Activated naive CD4-positive, alpha-beta T cell treated with Interleukin-2 at 50 U/mL for 16 hours (primary cell): Measurements from ENCODE around the gene PIGQ.

Experiments used
- DNase-seq: peaks from one replicate; pipeline ENCODE4 v3.0.0-alpha.2; 2020

PIGQ gene

DNA sequence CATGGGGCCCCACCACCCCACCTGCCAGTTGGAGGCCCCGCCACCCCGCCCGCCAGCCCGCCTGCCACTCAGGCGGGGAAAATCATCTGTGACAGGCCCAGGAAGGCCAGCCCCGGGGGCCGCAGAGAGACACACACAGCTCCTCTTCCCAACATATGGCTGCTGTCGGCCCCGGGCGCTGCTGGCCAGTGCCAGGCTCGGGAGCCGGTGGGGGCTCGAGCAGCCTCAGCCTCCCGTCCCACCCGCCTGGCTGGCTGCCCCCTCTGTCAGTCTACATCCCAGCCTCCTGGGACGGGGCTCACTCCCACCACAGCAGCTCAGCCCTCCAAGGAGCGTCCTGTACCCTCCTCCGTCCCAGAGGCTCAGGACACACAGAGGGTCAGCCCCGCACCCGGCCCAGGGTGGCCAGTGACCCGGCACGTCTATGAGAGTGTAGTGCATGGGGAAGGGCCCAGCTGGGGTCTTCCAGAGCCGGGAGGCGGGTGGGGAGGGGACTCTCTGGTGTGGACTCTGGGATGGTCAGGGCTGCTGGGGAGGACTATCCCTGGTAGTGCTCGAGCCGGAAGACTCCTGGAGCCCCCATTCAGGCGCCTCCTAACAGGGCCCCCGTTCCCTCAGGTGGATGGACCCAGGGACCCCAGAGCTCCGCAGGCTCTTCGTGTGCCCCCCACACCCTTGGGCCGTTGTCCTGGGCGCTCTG is 13.1 kb upstream of the PIGQ start:
- no peak for DNase-seq

DNA sequence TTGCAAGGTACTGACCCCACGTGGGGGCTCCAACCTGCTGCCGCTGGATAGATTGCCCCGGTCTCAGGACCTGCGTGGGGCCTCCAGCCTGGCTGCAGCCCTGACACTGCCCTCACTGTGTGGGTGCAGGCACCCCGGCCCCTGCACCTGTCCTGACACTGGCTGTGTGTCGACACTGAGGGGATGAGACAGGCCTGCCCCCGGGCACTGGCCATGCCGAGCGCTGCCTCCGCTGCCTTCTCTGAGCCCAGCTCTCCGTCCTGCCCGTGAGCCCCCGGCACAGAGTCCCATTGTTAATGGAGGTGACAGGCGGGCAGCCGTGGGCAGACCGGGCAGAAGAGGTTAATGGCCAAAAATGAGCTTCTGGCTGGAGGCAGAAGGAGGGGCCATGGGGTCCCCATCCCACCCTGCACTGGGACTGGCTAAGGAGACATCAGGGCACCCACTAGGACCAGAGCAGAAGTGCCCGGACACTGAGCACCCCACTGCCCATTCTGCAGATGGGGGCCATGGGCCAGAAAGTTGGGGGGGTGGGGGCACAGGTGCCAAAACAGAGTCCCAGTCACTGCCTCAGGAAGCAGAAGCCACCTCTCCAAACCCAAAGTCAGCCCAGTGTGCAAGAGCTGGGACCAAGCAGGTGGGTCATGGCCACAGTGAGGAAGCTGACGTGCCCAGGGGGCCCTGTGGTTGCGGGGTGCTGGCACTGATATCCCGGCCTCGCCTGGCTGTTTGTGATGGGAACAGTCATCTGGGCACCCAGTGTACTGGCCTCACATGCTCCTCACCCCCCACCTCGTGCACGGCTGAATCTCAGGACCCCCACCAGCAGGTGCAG is 12.1 kb upstream of the PIGQ start:
- DNase-seq: no peak

DNA sequence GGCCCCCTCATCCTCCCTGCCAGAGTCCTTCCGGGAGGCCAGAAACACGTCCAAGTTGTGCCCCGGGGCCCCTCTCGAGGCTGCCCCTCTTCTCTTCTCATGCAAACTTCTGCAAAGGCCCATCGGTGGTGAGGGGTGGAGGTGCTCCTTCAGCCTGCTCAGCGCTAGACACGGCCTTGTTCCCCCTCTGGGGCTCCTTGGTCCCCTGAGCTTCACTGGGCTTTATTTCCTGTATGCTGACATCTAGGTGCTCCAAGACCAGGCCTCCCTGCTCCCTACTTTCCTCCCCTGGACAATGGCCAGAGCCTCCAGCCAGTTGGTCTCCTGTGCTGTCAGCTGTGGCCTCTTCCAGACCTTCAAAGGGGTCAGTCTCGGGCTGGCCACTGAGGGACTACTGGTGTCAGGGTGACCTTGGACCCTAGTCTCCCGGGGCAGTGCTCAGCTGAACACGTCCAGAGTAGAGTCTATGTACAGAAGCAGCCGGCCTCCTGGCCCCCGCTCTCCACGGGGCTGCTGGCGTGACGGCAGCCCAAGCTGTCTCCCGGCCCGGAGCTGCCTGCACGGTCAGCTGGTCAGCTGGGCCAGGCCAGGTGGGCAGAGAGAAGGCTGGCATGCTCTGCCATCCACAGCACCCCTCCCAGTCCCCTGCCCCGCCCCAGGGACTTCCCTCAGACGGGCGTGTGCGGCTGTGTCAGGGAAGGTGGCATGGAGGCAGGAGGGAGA is 11.3 kb upstream of the PIGQ start:
- no peak for DNase-seq

DNA sequence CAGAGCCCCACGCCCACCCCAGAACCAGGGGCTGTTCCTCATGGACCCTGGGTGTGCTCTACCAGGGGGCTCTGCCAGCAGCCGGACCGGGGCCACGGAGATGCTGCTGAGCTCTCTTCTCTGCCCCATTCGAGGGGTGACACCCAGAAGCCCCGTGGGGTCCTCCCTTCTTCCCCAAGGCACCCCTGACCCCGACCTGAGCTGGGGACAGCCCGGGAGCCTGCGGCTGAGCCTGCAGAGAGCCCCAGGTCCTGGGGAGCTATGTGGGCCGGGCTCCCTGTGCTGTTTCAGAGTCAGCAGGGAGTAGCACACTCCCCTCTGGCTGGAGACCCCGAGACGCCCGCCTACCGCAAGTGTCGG is 10.8 kb upstream of the PIGQ start:
- DNase-seq: no peak

DNA sequence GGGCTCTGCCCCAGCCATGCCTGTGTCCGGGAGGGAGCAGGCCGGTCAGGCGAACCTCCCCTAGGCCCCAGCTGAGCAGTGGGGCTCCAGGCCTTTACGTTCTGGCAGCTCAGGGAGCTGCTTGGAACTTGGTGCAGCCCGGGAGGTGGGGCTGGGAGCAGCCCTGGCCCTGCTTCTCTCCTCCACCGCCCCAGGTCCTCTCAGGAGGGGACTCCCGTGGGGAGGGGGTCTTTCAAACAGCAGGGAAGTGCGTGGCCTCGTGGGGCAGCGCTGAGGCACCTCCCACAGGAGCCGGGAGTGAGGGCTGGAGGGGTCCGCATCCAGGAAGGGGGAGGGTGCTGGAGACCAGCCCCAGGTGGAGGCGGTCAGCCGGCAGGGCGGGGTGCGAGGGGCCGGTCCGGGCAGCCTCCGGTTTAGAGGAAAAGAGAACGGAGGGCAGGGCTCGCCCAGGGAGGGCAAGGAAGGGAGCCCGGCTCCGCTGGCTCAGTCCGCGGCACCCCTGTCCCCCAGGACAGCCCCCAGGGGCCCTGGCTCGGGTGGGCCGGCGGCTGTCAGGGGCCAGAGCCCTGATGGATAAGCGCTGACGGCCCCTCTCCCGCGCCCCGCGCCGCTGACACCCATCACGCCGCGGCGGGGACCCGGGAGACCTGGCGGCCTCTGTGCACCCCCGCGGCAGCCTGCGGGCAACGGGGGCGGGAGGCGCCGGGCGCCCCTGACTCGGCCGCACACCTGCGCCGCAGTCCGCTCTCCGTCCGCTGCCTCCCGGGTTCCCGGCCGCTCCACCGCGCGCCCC is 10.2 kb upstream of the PIGQ start:
- no peak for DNase-seq

DNA sequence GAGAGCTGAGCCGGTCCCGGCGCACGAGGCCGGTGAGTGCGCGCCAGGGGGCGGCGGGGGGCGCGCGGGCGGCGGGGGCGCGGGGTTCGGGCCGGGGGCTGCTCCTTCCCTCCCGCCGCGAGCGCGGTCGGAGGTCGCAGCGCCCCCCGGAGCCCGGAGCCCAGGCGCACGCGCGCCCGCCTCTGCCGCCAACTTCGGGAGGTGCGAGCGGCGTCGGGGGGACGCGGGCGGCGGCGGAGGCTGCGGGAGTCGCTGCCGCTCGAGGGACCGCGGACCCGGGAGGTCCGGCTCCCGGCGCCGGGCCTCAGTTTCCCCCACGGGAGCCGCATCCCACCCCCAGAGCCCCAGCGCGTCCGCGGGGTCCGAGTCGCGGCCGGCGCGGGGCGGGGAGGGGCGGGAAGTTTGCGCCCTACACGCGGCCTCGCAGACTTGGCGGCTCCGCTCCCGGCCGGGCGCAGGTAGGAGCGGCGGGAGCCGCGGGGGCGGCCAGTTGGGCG is 9.5 kb upstream of the PIGQ start, which contains the start of gene PRR35:
Gene PRR35, plus strand, starts transcription at position 191 of the 497 bp plus-strand sequence. CDS start 2,901 bp downstream, outside the sequence.
- DNase-seq: no peak

DNA sequence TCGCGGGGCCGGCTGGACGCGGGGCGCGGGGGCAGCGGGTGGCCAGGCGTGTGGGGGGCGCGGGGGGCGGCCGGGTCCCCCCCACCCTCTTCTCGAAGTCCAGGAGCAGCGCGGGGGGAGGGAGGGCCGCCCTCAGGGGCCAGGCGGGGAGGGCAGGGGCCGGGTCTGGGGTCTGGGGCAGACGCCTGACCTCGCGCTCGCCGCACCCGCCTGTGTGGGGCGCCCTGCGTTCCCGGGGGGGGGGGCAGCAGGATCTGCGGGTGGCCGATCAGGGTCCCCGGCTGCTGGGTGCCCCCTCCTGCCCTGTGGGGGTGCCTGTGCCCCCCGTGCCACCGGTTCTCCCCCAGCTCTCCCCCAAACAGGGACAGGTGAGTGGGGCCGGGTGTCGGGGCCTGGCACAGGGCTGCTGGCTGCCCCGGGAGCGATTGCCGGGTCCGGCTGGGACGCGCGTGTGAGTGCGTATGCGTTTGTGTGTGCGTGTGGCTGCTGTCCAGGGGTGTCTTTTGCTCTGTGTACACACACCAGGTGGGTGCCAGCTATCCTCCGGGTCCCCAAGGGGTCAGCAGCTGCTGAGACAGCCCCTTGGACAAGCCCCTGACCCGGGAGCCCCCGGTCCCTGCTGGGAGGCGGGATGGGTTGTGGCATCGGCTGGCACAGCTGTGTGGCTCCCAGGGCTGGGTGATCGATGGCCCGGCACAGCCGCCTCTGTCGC is 8.9 kb upstream of the PIGQ start:
- DNase-seq: no peak

DNA sequence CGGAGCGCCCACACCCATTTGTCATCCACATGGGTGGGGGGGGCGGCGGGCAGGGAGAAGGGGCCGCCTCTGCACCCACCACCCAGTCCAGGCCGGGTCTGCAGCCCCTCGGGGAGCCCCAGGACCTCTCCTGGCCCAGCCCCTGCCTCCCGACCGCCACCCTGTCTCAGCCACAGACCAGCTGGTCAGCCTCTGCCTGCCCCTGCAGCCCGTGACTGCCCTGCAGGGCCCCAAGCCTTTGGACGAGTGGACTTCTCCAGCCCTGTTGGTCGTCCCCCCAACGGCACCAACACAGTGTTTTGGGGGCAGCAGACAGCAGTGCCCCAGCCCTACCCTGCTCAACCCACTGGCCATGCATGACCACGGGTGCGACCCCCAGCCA is 8.4 kb upstream of the PIGQ start:
- DNase-seq: no peak

DNA sequence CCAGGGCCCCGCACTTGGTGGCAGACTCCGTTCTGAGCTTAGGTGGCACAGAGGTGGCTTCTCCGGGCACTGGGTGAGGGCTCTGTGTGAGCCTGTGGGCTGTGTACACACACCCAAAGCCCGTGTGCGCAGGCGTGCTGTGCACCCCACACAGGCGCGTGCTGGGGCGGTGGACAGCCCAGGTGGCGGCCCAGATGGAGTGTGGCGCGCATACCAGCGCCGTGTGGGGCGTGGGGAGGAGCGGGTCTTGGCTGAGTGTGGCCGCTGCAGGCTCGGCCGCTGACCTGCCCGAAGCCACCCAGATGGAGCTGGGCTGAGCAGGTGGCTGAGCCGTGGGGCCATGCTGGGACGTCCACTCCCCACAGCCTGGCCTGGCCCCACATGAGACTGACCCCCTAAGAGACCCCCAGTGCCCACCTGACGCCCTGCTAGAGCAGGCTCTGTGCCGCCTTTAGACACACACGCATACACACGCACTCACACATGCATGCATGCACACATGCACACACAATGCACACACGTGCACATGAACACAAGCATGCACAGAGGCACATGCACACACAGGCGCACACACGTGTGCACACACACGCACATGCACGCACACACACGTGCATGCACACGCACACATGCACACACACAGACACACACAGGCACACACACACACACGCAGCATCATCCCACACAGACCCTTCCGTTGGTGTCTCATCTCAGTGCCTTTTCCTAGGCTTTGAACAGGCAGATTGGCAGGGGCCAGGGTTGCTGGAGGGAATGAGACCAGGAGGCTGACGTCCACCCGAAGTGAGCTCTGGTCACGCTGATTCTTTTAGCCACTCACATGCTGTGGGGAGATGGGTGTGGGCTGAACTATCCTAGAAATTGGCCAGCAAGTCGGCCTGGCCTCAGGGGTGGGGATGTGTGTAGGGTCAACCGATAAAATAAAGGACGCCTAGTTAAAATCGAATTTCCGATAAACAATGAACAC is 7.5 kb upstream of the PIGQ start:
- DNase-seq: no peak

DNA sequence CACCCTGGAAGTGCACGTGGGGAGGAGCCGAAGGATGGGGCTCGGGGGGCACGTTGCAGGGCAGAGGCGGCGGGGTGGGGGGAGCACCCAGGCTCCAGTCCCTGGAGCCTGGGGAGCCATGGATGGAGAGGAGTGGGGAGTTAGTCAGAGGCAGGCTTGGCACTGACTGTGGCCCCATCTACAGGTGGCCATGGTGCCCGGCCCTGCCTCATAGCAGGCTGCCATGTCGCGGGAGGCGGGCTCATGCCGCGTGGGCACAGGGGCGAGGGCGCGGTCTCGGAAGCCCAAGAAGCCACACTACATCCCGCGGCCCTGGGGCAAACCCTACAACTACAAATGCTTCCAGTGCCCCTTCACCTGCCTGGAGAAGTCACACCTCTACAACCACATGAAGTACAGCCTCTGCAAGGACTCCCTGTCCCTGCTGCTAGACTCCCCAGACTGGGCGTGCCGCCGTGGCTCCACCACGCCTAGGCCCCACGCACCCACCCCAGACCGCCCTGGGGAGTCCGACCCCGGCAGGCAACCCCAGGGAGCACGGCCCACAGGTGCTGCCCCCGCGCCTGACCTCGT is 6.6 kb upstream of the PIGQ start:
- no peak for DNase-seq

DNA sequence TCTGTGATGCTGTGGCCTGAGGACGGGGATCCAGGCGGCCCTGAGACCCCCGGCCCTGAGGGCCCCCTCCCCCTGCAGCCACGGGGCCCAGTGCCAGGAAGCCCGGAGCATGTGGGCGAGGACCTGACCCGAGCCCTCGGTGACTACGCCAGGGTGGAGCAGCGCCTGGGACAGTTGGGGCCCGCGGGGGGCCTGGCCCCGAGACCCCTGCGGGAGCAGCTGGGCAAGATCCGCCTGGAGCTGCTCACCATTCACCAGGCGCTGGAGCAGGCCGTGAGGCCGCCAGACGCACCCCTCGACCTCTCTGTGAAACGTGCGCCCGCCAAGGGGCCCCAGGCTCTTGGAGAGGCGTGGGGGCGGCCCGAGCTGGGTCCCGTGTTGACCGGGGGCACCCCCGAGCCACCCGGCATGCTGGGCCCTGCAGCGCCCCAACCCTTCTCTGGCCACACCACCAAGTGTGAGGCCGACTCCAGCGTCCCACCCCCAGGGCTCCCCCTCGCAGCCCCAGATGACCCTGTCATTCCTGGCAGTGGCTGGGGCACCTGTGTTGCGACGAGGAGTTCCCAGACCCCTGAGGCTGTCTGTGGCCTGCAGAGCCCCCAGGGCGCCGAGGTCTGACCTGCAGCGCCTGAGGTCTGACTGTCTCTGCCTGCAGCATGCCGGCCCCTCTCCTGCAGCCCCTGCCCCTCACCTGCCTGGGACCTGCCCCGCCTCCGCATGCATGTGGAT is 4.9 kb upstream of the PIGQ start:
- DNase-seq: no peak

DNA sequence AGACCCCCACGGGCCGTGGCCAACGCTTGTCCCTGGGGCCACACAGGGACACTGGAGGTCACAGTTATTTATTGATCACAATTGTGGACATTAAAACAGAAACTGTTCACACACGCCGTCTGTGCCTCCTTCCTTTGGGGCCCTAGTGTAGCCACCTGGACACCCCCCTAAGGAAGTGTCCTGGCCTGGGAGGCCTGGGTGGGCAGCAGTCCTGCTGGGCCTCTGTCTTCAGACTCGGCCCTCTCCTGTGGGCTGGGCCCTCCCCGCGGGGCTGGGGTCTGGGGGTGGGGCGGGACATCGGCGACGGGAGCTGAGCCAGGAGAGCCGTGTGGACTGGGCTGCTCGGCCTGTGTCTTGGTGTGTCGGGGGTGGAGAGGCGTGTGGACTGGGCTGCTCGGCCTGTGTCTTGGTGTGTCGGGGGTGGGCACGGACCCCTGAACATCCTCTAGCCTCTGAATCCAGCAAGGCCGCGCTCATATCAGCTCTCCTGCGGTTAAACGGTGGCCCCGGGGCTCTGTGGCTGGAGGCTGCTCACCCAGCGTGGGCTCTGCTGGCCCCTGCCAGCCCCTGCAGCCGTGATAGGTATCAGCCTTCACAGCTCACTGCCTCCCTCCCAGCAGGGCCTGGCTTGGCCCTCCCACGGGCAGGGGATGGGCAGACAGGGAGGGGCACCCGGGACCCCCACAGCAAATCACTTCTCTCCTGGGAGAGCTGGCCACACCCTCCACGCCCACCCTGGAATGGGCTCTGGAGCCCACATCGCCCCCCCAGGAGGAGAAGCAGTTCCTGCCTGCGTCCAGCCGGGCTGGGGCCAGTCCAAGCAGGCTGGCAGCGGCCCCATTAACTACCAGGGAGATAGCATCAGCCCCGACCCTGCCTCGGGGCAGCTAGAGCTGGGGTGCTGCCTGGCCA is 4.1 kb upstream of the PIGQ start:
- no peak for DNase-seq

DNA sequence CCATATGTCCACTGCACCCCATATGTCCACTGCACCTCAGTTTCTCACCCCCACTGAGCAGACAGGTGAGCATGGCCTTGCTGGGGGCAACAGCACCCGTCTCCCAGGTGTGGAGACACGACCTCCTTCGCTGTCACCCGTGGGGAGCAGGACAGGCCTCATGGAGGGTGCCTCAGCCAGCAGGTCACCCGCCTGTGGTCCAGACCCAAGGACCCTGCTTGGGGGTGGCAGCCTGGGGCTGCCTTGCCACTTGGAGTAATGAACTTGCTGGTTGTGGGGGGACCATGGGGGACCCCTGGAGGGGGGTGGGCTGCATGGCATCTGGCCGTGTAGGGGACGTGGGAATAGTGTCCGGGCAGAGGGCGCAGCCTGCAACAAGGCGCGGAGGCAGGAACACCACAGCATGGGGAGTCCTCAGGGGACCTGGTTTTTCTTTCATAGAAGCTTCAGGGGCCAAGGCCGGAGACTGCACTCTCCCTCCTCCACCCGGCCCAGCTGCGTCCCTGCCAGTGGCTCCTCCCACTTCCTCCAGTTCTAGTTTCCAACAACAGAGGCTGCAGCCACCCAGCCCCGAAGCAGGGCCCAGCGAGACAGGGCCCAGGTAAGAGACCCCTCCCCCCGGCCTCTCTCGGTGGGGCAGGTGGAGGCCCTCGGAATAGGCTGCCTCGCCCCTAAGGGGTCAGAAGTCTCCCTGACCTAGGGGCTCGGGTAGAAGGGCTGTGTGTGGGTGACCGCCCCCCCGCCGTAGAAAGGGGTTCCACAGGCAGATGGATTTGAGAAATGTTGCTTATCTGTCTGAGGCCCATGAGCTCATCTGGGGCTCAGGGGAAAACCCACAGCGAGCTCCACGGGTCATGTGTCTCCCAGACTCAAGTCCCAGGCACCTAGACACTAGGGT is 3.0 kb upstream of the PIGQ start, which contains the start of gene NHLRC4:
Gene NHLRC4, plus strand, starts transcription at position 531 of the 898 bp plus-strand sequence. CDS start 1,043 bp downstream, outside the sequence.
- DNase-seq: peak; percentile 37

DNA sequence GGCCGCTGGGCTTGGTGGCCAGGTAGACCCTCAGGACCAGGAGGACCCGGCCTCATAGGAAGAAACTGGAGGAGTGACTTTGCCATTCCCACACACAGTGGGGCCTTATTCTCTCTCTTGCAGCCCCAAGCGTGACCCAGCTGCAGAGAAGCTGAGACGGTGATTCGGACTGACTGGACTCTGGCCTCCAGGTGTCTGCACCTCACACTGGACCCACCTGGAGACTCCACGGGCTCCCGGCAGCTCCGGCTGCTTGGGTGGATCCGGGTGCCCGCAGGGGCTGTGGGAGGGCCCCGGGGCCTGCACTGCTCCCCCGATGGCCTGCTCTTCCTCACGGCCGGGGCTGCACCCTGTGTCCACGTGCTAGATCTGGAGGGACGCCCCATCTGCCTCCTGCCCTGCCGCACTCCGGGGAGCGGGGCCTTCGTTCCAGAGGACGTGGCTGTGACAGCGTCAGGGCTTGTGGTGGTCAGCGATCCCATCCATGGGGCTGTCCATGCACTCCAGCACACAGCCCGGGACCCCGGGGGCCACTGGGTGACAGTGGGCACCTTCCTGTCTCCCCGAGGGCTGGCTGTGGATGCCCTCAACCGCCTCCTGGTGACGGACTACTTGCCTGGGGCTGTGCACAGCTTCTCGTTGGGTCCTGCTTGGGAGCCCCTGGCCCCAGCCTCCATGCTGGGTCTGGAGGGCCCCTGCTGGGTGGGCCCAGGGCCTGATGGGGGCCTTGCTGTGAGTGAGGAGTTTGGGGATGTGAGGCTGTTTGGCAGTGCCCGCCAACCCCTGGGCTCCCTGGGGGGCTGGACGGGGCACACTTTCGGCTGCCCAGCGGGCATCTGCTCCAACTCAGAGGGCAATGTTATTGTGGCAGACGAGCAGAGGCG is 2.2 kb upstream of the PIGQ start:
- no peak for DNase-seq

DNA sequence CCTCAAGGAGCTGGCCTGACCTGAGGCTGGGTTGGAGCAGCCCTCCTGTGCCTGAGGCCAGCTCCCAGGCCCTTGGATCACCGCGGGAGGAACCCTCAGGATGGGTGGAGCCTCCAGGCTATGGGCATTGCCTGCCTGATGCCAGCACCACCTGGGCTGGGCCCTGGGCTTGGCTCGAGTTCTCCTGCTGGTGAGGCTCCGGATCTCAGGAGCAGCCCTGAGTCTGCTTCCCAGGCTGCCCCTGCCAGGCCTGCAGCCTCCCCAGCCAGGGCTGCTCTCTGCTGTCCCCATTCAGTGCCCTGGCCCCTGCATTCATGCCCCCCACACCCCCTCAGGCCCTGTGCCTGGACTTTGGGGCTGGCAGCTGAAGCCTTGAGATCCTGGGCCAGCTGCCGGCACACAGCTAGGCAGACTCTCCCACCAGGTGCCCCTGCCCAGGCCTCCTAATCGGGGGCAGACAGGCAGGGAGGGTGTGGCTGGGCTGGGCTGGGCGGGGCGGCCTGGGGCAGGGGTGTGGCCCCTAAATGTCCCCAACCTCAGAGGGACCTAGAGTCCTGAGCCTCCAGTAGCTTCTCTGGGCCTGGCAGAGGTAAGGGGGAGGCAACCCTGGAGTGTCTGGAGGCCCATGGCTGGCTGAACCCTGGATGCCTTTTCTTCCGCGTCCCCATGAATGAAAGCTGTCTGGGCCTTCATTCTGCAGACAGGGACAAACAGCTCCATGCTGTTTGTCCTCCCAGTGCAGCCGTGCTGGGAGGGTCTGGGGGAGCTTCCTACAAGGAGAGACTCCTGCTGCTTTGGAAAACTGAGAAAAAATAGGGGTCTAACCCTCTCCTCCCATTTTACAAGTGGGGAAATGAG is 1.1 kb upstream of the PIGQ start:
- no peak for DNase-seq
